Small intestine (tissue), 7 donors: Measurements from ENCODE around the gene ICE2. TPM values are rescaled to one million over a fixed set of nuclear protein-coding genes. Genes with fewer than 3 reads are reported as not detected.

Experiments used
- DNase-seq, 2 donors: peaks; one replicate each; pipeline versions ENCODE4 v3.0.0 to v3.0.0-alpha.2; 2013
- FAIRE-seq: peaks from 2 replicates; lab custom pipeline; 2012; peaks lifted over from hg19 to GRCh38; lab: Jason Lieb, UNC
- H3K27ac ChIP-seq, 3 donors: one replicate each; pipeline ENCODE4 v1.5.1; 2013; ENCODE audit warnings: low read length in 2 of 3, mild to moderate bottlenecking in 2 of 3, control low read depth in 1 of 3, inconsistent platforms in 1 of 3, low read depth in 1 of 3, moderate library complexity in 1 of 3
- H3K27me3 ChIP-seq, 3 donors: one replicate each; pipeline ENCODE4 v1.6.1; 2013; ENCODE audit warnings: low read length in 3 of 3, inconsistent platforms in 1 of 3; ENCODE audit not compliant: control insufficient read depth in 3 of 3, insufficient read depth in 3 of 3
- H3K36me3 ChIP-seq, 3 donors: one replicate each; pipeline ENCODE4 v1.6.1; 2013; ENCODE audit warnings: low read length in 3 of 3, inconsistent platforms in 1 of 3, low read depth in 1 of 3, mild to moderate bottlenecking in 1 of 3, moderate library complexity in 1 of 3; ENCODE audit not compliant: control insufficient read depth in 3 of 3, insufficient read depth in 2 of 3
- H3K4me1 ChIP-seq, 3 donors: one replicate each; pipeline ENCODE4 v1.6.1; 2013; ENCODE audit warnings: low read length in 2 of 3, inconsistent platforms in 1 of 3, low read depth in 1 of 3, mild to moderate bottlenecking in 1 of 3, moderate library complexity in 1 of 3; ENCODE audit not compliant: control insufficient read depth in 3 of 3, insufficient read depth in 2 of 3
- H3K4me3 ChIP-seq, 3 donors: one replicate each; pipeline ENCODE4 v1.5.1; 2013; ENCODE audit warnings: low read length in 3 of 3, control low read depth in 1 of 3, inconsistent platforms in 1 of 3, low read depth in 1 of 3, mild to moderate bottlenecking in 1 of 3, moderate library complexity in 1 of 3
- H3K9me3 ChIP-seq, 2 donors: one replicate each; pipeline ENCODE4 v1.6.1; 2013; ENCODE audit warnings: low read depth in 1 of 2, low read length in 1 of 2; ENCODE audit not compliant: control insufficient read depth in 2 of 2, insufficient read depth in 1 of 2
- WGBS, 3 donors: extraction: QIAGEN DNeasy Blood & Tissue Kit; methylation state at CpG; one replicate each; pipeline ENCODE4 v1.1.7; 2013; 5-methylcytosine and 5-hydroxymethylcytosine counted together
- polyA plus RNA-seq, 4 donors: library from polyadenylated mRNA; stranded (reverse) in 3 of 4; unstranded in 1 of 4; fragments of 200-250 nt in 3 of 4; fragments of 120-200 nt in 1 of 4; gene quantifications; one replicate each; pipeline versions ENCODE4 v1.2.1 to v1.2.3, GENCODE V29; 2013
- donor health status: healthy with polysubstance abuse.
- donor health status: control.
- donor health status: control.
- donor health status: Bipolar disorder and iron deficiency.
- donor health status: healthy.

Gene ICE2
- polyA plus RNA-seq, 4 donors = 4.3 to 41.0 (median 10.0) TPM

DNA sequence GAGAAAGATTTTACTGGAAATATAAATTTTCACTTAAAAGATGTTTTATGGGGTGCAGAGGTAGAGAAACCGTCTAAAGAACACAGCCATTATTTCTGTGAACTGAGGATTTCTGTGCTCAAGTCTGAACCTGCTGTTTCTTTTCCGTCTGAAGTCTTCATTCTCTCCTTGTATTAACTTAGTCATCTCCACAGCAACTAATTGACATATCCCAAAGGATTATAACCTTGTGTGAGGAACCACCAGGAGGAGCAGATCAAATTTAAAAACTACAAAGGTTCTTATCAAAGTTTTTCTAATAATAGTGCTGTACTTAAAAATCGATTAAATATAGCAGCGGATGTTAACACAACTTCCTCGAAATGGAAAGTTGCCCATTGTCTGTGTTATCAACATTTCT is 31.1 kb upstream of the ICE2 start:
- no peak for FAIRE-seq
- no peak overlapping the region for H3K27ac ChIP-seq
- H3K27me3 ChIP-seq = no peaks in the 10 kb centered on the region
- no peak overlapping the region for H3K4me3 ChIP-seq
- DNase-seq = no peak
- H3K36me3 ChIP-seq = peaks cover 0 to 6% (median 3%) of the 10 kb centered on the region in 3 donors
- H3K9me3 ChIP-seq = no peaks in the 10 kb centered on the region
- WGBS, 3 donors = 78 to 85% (median 84%) methylated on average over 5 of the region's 5 CpGs
- peaks cover 0 to 2% (median 0%) of the 10 kb centered on the region in 3 donors for H3K4me1 ChIP-seq

DNA sequence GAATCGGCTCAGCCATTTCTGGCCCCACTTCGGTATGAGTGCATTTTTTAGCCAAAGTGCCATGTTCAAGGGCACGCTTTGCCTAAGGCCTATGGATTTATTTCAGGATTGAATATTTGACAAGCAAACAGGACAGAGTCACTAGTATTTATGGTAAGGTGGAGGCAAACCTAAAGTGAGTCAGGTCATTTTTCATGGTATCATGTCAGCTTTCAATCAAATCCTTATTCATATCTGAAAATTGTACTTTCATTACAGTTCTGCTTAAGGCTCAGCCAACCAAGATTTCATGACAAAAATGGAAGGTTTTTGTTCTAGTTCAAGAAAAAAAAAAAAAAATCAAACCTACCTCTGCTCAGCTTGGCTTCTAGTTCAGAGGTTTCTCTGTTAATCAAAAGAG is 30.5 kb upstream of the ICE2 start:
- Histone ChIP-seq H3K4me1 (peaks cover 0 to 2% (median 0%) of the 10 kb centered on the region in 3 donors), H3K36me3 (peaks cover under 1 to 6% (median 3%) of the 10 kb centered on the region in 3 donors), H3K27ac (no peak overlapping the region), H3K27me3 (no peaks in the 10 kb centered on the region), H3K9me3 (no peaks in the 10 kb centered on the region), H3K4me3 (no peak overlapping the region)
- 75 to 96% (median 81%) methylated on average over 3 of the region's 3 CpGs for WGBS, 3 donors
- FAIRE-seq = no peak
- DNase-seq = no peak

GRCh38 chr15:60508442-60508841 is 29.5 kb upstream of the ICE2 start:
- Histone ChIP-seq H3K9me3 (no peaks in the 10 kb centered on the region), H3K27me3 (no peaks in the 10 kb centered on the region), H3K27ac (no peak overlapping the region), H3K4me3 (no peak overlapping the region), H3K36me3 (peaks cover 0 to 6% (median 3%) of the 10 kb centered on the region in 3 donors), H3K4me1 (peaks cover 0 to 2% (median 0%) of the 10 kb centered on the region in 3 donors)
- DNase-seq (no peak), FAIRE-seq (no peak)
- 94 to 100% (median 99%) methylated on average over 4 of the region's 4 CpGs for WGBS, 3 donors

DNA sequence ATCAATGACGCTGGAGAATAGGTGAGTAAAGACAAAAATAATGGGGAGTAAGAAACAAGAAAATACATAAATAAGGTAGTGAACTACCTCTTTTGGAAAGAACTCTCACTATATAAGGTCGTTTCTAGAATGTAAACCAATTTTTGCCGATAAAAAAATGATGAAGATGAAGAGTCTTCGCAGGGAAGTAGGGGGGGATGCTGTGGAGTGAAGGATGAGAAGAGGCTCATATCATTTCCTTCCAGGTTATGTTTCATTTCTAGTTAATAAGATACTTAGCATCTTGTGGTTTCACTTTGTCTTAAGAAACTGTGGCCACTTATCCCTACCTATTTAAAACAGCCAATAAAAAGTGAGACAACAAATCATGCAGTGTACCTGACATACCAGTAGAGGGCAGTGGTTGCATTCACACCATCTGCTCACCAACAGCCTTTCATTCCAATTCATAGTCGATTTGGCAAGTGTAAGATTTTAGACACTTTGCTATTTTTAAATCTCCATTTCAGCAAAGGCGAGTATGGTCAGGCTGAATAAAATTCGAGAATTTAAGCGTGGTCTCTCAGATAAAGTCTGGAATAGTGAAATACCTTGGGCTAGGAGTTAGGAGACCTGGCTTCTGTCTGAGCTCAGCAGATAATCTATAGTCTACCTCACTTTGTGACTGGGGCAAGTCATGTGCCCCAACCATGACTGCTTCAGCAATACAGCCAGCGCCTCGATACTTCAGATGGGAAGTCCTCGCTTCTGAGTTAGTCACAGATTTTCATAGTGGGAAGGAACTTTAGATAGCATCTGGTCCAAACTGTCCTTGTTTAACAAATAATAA is 28.9 kb upstream of the ICE2 start:
- no peak overlapping the region for H3K4me3 ChIP-seq
- H3K36me3 ChIP-seq = peaks cover 0 to 6% (median 3%) of the 10 kb centered on the region in 3 donors
- 45 to 51% (median 49%) methylated on average over 11 of the region's 11 CpGs for WGBS, 3 donors
- peaks cover 0 to 2% (median 0%) of the 10 kb centered on the region in 3 donors for H3K4me1 ChIP-seq
- H3K9me3 ChIP-seq = no peaks in the 10 kb centered on the region
- FAIRE-seq = no peak
- H3K27ac ChIP-seq = no peak overlapping the region
- DNase-seq = peak; percentile 77 to 80
- H3K27me3 ChIP-seq = no peaks in the 10 kb centered on the region

- 83 to 91% (median 85%) methylated on average over 6 of the region's 6 CpGs for WGBS, 3 donors
- peaks cover 0 to 7% (median 2%) of the 10 kb centered on the region in 3 donors for H3K36me3 ChIP-seq
- H3K27me3 ChIP-seq = no peaks in the 10 kb centered on the region
- DNase-seq = peak in 1 of 2 donors; percentile 4
- H3K9me3 ChIP-seq = no peaks in the 10 kb centered on the region
- H3K4me3 ChIP-seq = no peak overlapping the region
- no peaks in the 10 kb centered on the region for H3K4me1 ChIP-seq
- no peak overlapping the region for H3K27ac ChIP-seq
- FAIRE-seq = no peak
Observed at GRCh38 chr15:60496853-60497252, 17.9 kb upstream of the ICE2 start.

- H3K4me1 ChIP-seq = no peaks in the 10 kb centered on the region
- WGBS, 3 donors = 80 to 83% (median 82%) methylated on average over 3 of the region's 3 CpGs
- no peaks in the 10 kb centered on the region for H3K9me3 ChIP-seq
- DNase-seq (no peak), FAIRE-seq (no peak)
- no peak overlapping the region for H3K4me3 ChIP-seq
- H3K27me3 ChIP-seq = no peaks in the 10 kb centered on the region
- H3K36me3 ChIP-seq = peaks cover 0 to 5% (median under 1%) of the 10 kb centered on the region in 3 donors
- no peak overlapping the region for H3K27ac ChIP-seq
Observed at GRCh38 chr15:60494108-60494507, 15.2 kb upstream of the ICE2 start.

- Histone ChIP-seq H3K36me3 (peaks cover 0 to 4% (median 0%) of the 10 kb centered on the region in 3 donors), H3K9me3 (no peaks in the 10 kb centered on the region), H3K4me3 (no peak overlapping the region), H3K27ac (no peak overlapping the region), H3K27me3 (no peaks in the 10 kb centered on the region), H3K4me1 (no peaks in the 10 kb centered on the region)
- 95 to 97% (median 96%) methylated on average over 4 of the region's 4 CpGs for WGBS, 3 donors
- no peak for DNase-seq
- FAIRE-seq = no peak
Observed at GRCh38 chr15:60493166-60493565, 14.2 kb upstream of the ICE2 start.

DNA sequence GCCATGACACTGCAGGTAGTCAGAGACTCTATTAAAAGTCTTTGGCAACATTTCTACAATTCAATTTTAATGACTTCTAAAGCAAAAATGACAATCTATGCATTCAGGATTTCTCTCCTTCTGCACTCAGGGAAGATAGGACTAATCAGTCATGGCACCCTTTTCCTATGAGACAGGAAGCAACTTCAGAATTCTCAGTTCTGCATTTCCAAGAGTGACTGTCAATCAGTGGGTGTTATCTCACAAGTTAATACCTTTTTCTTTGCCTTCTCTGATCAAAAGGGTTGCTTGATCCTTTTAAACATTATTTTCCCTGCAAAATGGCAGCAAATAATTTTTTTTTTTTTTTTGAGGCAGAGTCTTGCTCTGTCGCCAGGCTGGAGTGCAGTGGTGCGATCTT is 7.8 kb upstream of the ICE2 start:
- WGBS, 3 donors = 99 to 100% (median 100%) methylated on average over 2 of the region's 2 CpGs
- Histone ChIP-seq H3K27me3 (no peaks in the 10 kb centered on the region), H3K4me1 (no peaks in the 10 kb centered on the region), H3K9me3 (no peaks in the 10 kb centered on the region), H3K4me3 (no peak overlapping the region), H3K27ac (no peak overlapping the region), H3K36me3 (no peaks in the 10 kb centered on the region)
- DNase-seq (no peak), FAIRE-seq (no peak)
